ENCODE results near the gene ZBTB46.

- no peak for TF ChIP-seq CTCF (IDR thresholded peaks at IDR 0.05)
- TF ChIP-seq POLR2AphosphoS5 (IDR thresholded peaks at IDR 0.05; ENCODE audit: insufficient read depth in 1 of 2, low read depth in 1 of 2), result no peak
- no peak for TF ChIP-seq POLR2A (IDR thresholded peaks at IDR 0.05)
These were observed 19.6 kb downstream of the ZBTB46 start for GRCh38 chr20:63811491-63811875.

All from vagina (tissue), 2 donors.